ENCODE measurements around the gene ADCY7.

Gene ADCY7

GRCh38 chr16:50269061-50269705 is 2.8 kb downstream of the ADCY7 start:
- DNase-seq = no peak

DNA sequence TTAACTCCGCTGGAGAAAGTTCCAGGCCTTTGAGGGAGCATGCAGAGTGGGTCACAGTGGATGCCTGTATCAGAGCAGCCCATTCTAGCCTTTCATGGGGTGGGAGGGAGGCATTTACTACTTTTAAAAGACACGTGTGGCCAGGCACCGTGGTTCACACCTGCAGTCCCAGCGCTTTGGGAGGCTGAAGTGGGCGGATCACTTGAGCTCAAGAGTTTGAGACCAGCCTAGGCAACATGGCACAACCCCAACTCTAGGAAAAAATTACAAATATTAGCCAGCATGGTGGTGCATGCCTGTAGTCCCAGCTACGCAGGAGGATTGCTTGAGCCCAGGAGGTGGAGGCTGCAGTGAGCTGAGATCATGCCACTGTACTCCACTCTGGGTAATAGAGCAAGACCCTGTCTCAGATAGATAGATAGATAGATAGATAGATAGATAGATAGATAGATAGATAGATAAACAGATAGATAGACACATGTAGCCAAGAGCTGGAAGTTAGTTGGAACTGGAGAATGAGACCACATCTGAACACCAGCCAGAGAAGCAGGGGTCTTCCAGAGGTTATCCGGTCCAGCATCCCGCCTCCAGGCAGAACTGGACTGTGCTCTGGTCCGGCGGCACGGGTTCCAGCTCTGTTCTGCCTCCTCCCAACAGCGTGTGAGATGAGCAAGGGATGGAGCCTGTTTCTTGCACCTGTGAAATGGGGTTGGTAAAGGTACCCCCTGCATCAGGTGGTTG is 3.6 kb downstream of the ADCY7 start:
- no peak for DNase-seq

- DNase-seq = no peak
Measured at GRCh38 chr16:50270510-50271147, 4.3 kb downstream of the ADCY7 start.

DNA sequence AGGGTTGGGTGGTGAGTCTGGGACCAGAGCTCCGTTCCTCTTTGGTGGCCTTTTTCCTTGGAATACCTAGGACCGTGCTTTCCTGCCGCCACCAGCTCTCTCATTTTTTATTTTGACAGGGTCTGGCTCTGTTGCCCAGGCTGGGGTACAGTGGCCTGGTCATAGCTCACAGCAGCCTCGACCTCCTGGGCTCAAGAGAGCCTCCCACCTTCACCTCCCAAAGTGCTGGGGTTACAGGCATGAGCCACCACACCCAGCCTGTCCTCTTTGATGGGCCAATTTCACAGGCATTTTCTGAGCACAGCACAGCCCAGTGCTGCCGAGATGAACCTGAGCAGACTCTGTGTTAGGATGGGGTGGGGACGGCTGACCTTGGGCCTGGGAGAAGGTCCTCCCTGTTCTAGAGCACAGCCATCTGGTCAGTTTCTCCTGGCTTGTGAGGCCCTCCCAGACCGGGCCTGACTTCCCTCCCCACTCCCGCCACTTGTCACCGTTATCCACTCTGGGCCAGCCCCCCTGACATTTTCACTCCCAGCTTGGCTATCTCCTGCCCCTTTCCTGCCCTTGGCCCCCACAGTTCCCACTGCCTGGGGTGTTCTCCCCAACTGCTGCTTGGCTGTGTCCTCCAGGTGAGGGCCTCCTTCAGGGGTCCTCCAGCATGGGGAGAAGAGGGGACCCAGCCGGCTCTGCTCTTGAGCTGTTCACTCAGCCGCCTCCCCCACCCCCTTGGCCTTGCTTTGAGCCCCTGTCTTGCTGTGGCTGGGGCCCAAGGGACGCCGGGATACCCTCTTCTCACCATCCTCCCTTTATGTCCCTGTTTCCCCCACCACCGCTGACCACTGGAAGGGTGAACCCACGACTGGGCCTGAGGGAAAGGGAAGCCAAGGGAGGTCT is 5.0 kb downstream of the ADCY7 start:
- no peak for DNase-seq

DNA sequence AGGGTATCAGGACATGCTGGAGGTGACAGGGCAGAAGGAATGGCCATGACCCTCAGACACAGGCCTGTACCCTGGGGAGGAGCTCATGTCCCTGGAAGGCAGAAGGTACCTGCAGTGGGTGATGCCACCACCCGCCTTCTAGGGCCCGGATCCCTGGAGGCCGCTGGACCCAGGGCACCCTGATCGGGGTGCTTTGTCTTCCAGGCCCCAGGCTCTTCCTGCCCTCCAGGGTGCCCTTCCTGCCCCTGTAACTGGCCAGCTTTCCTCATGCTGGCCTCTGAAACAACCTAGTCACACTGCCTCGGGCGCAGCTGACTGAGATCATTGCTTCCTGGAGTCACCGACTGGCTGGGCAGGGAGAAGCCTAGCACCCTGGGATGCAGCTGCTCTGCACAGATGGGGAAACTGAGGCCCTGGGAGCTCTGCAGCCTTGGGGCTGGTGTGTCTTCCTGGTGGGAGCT is 5.8 kb downstream of the ADCY7 start:
- DNase-seq = peak in 1 of 5 donors; percentile 39

GRCh38 chr16:50272687-50273381 is 6.5 kb downstream of the ADCY7 start:
- no peak for DNase-seq

- no peak for DNase-seq
Measured at GRCh38 chr16:50273382-50273690, 7.0 kb downstream of the ADCY7 start.

- peak in 1 of 5 donors; percentile 64 for DNase-seq
Measured at GRCh38 chr16:50273888-50274325, 7.6 kb downstream of the ADCY7 start.

DNA sequence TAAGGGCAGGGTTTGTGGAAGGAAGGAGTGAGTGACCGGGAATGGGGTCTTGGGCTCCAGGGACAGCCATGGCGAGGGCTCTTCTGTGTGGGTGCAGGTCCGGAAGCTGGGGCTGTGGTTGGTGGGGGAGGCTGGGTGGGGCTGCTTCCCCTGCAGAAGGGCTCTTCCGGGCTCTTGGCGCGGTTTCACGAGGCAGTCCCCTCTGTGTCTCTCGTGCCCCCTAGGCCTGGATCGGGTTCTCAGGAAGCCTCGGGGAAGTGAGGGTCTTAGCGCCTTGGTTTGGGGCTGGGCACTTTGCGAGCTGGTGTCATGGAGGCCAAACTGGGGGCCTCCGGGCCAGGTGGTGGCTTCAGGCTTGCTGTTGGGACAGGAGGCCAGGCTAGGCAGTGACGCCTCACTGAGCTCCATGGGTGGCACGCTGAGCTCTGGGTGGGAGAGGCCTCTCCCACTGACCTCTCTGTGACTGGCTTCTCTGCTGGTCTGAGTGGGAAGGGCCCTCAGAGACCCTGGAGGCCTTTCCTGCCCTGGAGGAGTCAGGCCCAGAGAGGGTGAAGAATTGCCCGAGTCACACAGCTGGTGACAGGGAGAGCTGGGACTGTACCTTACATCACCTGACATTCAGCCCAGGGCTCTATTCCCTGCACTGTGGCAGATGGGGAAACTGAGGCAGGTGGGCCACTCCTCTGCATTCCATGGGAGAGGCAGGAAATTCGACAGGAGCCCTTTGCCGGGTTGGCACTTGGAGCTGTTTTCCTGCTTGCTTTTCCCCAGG is 8.2 kb downstream of the ADCY7 start:
- DNase-seq = peak in 4 of 5 donors; percentile 34 to 74 (median 40)

DNA sequence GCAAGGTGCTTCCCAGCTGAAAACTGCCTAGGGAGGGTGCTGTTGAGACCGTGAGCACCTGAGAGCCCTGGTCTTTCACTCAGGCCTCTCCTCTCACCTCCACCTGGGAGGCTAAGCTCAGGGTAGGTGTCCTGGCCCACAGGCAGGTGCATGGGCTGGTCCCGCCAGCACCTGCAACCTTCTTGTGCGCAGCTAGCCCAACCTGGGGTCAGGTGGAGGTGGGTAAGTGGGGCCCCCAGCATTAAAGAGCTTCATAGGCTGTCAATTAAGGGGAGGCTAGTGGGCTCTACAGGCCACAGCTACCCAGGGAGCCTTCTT is 8.7 kb downstream of the ADCY7 start:
- no peak for DNase-seq

DNA sequence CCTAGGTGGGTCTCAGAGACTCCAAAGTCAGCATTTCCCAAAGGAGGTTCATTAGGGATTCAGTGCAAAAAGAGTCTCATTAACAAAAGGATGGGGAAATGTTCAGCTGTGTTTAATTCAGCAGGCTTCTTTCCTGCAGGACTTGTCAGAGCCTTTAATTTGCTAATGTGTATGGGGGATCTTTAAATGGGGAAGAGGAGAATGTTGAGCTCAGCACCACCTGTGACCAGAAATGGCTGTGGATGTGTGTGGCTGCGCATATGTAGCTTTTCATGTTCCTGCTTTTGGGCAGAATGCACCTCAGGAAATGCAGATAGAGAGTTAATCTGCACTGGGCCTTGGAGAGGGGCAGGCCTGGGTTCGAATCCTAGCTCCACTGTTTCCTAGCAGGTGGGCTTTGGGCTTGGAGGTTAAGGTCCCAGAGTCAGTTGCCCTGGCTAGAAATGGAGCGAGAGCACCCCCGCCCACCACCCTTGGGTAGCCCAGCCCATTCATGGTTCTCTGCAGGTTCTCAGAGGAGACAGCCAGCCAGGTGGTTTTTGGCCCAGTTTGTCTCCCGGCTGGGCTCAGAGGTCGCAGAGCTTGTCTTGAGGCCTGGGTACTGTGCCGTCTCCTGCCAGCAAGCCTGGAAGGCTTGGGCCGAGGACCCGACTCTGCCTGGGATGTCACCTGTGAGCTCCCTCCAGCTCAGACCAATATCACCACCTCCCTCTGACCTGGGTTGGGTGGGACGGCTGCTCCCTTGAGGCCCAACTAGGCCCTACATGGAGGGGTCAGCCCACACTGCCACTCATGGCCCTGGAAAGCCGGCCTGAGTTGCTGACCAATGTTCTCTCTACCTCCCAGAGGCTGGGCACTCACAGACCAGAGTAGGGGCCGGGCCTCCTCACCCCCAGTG is 9.3 kb downstream of the ADCY7 start:
- no peak for DNase-seq

GRCh38 chr16:50276326-50276640 is 9.9 kb downstream of the ADCY7 start:
- DNase-seq = no peak

DNA sequence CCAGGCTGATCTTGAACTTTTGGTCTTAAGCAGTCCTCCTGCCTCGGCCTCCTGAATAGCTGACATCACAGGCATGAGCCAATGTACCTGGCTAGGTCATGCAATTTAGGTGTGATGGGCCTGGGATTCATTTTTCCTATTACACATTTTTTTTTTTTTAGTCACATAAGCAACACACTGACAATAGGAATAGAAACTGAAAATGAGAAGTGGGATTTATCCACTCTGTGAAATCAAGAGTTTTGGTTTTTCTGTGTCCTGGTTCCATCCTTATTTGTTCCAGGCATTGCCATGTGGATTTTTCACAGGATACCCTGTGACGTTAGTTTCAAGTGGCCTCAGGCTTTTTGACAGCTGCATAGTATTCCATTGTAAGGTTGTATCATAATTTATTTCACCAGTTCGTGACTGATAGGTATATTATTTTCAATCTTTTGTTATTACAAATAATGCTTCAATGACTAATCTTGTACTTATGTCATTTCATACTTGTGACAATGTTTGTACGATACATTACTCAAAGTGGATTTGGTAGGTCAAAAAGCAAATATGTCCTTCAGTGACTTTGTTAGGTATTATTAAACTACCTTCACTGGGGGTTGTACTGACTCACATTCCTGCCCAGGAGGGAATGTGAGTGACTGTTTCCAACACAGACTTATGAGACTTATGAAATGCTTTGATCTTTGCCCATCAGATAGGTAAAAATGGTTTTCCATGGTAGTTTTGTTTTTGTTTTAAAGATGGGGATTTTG is 10.6 kb downstream of the ADCY7 start:
- no peak for DNase-seq

DNA sequence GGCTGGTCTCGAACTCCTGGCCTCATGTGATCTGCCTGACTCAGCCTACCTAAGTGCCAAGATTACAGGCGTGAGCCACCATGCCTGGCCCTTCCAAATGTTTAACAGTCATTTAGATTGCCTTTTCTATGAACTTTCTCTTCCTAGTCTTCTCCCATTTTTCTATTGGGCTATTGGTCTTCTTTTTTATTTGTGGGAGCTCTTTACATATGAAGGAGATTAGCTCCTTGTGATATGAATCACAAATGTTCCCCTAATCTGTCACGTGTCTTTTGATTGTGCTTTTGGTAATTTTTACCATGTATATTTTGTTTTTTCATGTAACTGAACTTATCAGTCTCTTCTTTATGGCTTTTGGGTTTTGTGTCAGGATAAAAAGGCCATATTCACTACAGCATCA is 11.9 kb downstream of the ADCY7 start:
- DNase-seq = no peak

GRCh38 chr16:50279504-50279865 is 13.1 kb downstream of the ADCY7 start:
- no peak for DNase-seq

DNA sequence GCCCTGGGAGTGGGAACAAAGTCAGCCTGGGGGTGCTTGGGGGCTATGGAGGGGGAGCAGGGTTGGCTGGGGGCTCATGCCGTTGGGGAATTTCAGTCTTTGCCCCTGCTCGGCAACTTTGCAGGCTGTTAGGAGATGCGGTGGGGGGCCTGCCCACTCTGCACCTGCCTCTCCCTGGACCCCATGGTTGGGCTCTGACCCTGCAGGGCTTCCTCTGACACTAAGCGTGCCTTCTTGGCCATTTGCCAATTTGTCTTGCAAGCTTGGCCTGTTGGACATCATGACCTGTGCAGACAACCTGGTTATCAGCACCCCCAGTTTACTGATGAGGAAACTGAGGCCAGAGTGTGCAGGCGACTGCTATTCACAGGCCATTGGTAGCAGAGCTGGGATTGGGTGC is 14.6 kb downstream of the ADCY7 start:
- no peak for DNase-seq

GRCh38 chr16:50281391-50282009 is 15.1 kb downstream of the ADCY7 start:
- DNase-seq = no peak

DNA sequence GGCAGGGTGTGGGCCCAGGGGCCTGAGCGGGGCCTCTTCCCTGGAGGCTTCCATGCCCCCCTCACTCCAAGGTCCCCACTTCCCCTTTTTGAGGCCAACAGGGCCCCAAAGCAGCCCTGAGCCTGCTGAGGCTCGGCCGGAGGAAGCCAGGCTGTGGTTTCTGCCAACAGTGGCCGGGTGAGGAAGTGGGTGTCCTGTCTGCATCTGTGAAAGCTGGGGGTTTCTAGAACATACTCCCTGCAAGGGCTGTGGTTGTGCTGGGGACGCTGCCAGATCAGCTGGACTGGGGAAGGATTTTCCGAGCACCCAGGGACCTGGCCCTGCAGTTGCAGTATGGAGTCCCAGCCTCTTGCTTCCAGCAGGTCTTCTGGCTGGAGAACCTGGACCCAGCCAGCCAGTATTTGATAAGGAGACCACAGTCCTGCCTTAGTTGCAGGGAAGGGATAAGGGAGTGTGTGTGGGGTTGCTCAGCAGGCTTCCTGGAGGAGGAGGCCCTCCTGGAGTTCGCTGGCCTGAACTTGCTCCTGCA is 15.7 kb downstream of the ADCY7 start:
- peak; percentile 27 to 79 (median 42) for DNase-seq

DNA sequence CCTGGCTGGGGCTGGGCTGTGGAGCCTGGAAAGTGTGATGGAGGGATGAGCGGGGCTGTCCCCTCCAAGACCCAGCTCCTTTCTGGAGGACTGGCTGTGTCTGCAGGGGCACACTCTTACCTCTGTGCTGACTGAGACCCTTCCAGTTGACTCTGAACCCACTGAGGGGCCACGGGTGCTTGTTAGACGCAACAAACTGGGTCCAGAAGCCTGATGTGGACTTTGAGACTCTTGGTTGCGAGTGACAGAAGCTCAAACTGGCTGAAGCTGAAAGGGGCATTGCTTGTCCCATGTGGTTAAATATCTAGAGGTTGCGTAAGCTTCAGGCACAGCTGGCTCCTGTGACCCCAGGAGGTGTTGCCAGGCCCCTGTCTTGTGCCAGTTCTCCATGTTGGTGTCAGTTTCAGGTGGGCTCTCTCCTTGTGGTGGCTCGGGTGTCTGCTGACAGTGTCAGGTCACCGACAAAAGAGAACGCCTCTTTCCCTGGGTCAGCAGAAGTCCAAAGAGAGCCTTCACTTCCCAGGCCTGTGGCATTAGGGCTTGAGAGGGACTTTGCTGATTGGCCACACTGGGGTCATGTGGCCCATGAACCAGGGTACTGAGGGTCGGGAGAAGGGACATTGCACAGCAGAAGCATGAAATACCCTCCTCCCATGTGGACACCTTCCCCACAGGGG is 16.7 kb downstream of the ADCY7 start:
- DNase-seq = no peak
